Trophoblast cell (in vitro differentiated cells and primary cell): ENCODE results near the gene EFR3B.
"Not testable (repeated sequence)": the region's sequence is repeated elsewhere in the genome, so short reads cannot be mapped to it uniquely, and the experiment has no call there.

Source experiments
- DNase-seq, 2 donors: peaks; one replicate each; pipeline ENCODE4 v3.0.0-alpha.2; 2016
- H2AFZ ChIP-seq: 2 replicates; pipeline ENCODE4 v1.6.1; 2013; ENCODE audit warnings: low read length, moderate library complexity, mild to moderate bottlenecking; ENCODE audit not compliant: insufficient read depth, poor library complexity
- H2AK5ac ChIP-seq: 2 replicates; pipeline ENCODE4 v1.6.1; 2013; ENCODE audit warnings: mild to moderate bottlenecking, low read length
- H2BK120ac ChIP-seq: 2 replicates; pipeline ENCODE4 v1.6.1; 2013; ENCODE audit warnings: low read length, mild to moderate bottlenecking, moderate library complexity; ENCODE audit not compliant: insufficient read depth, poor library complexity
- H2BK12ac ChIP-seq: 2 replicates; pipeline ENCODE4 v1.6.1; 2013; ENCODE audit warnings: mild to moderate bottlenecking, low read length, moderate library complexity
- H2BK5ac ChIP-seq: 2 replicates; pipeline ENCODE4 v1.6.1; 2013; ENCODE audit warnings: low read length, low read depth, moderate library complexity, mild to moderate bottlenecking; ENCODE audit not compliant: poor library complexity
- H3K14ac ChIP-seq: 2 replicates; pipeline ENCODE4 v1.6.1; 2013; ENCODE audit warnings: mild to moderate bottlenecking, low read length
- H3K18ac ChIP-seq: 2 replicates; pipeline ENCODE4 v1.6.1; 2013; ENCODE audit warnings: mild to moderate bottlenecking, low read length
- H3K23ac ChIP-seq: 2 replicates; pipeline ENCODE4 v1.6.1; 2013; ENCODE audit warnings: low read length
- H3K27ac ChIP-seq: 2 replicates; pipeline ENCODE4 v1.5.1; 2013; ENCODE audit warnings: low read depth, mild to moderate bottlenecking, inconsistent platforms, low read length, moderate library complexity
- H3K27me3 ChIP-seq: 2 replicates; pipeline ENCODE4 v1.6.1; 2013; ENCODE audit warnings: inconsistent platforms, mild to moderate bottlenecking, low read length, moderate library complexity; ENCODE audit not compliant: insufficient read depth
- H3K36me3 ChIP-seq, 2 experiments: 1 replicate in 1 of 2; 2 replicates in 1 of 2; pipeline ENCODE4 v1.6.1; 2013; ENCODE audit warnings: low read length in 2 of 2, mild to moderate bottlenecking in 2 of 2, moderate library complexity in 1 of 2; ENCODE audit not compliant: insufficient read depth in 2 of 2, control insufficient read depth in 1 of 2
- H3K4ac ChIP-seq: 2 replicates; pipeline ENCODE4 v1.6.1; 2013; ENCODE audit warnings: low read depth, mild to moderate bottlenecking, low read length, moderate library complexity
- H3K4me1 ChIP-seq, 2 experiments: 1 replicate in 1 of 2; 2 replicates in 1 of 2; pipeline ENCODE4 v1.6.1; 2013; ENCODE audit warnings: low read length in 2 of 2, mild to moderate bottlenecking in 2 of 2, moderate library complexity in 1 of 2; ENCODE audit not compliant: insufficient read depth in 2 of 2, control insufficient read depth in 1 of 2
- H3K4me2 ChIP-seq: 2 replicates; pipeline ENCODE4 v1.6.1; 2013; ENCODE audit warnings: inconsistent platforms, mild to moderate bottlenecking, low read length, moderate library complexity
- H3K4me3 ChIP-seq: 2 replicates; pipeline ENCODE4 v1.5.1; 2013; ENCODE audit warnings: mild to moderate bottlenecking, low read depth, low read length, inconsistent platforms
- H3K79me1 ChIP-seq: one replicate; pipeline ENCODE4 v1.6.1; 2013; ENCODE audit warnings: low read length
- H3K79me2 ChIP-seq: 2 replicates; pipeline ENCODE4 v1.6.1; 2013; ENCODE audit warnings: low read length, mild to moderate bottlenecking; ENCODE audit not compliant: control insufficient read depth, insufficient read depth, poor library complexity
- H3K9ac ChIP-seq: 2 replicates; pipeline ENCODE4 v1.6.1; 2013; ENCODE audit warnings: mild to moderate bottlenecking, low read length
- H3K9me3 ChIP-seq: 2 replicates; pipeline ENCODE4 v1.6.1; 2013; ENCODE audit warnings: low read depth, mild to moderate bottlenecking, control low read depth, inconsistent platforms, low read length; ENCODE audit not compliant: insufficient read depth
- H4K12ac ChIP-seq: 2 replicates; pipeline ENCODE4 v1.6.1; 2013; ENCODE audit warnings: low read depth, mild to moderate bottlenecking, low read length, moderate library complexity
- H4K8ac ChIP-seq: 2 replicates; pipeline ENCODE4 v1.6.1; 2013; ENCODE audit warnings: low read depth, mild to moderate bottlenecking, low read length, moderate library complexity
- H4K91ac ChIP-seq: one replicate; pipeline ENCODE4 v1.6.1; 2013; ENCODE audit warnings: low read depth, mild to moderate bottlenecking, low read length, moderate library complexity
- WGBS: extraction: QIAGEN DNeasy Blood & Tissue Kit; methylation state at CpG from one replicate; pipeline ENCODE4 v1.1.7; 2013; ENCODE audit warnings: missing lambda C conversion rate; ENCODE audit not compliant: insufficient read length, insufficient coverage; ENCODE audit errors: extremely low coverage; 5-methylcytosine and 5-hydroxymethylcytosine counted together

EFR3B gene

GRCh38 chr2:25098056-25098455, 56.2 kb downstream of the EFR3B start:
- no peaks in the 10 kb centered on the region for H3K79me2 ChIP-seq
- H3K4me2 ChIP-seq: no peak overlapping the region
- peaks cover 2% of the 10 kb centered on the region for H3K79me1 ChIP-seq
- H2BK12ac ChIP-seq: no peak overlapping the region
- no peaks in the 10 kb centered on the region for H3K9me3 ChIP-seq
- H3K9ac ChIP-seq: no peak overlapping the region
- no peak overlapping the region for H2AFZ ChIP-seq
- H2AK5ac ChIP-seq: no peak overlapping the region
- H4K91ac ChIP-seq: no peak overlapping the region
- H3K4me1 ChIP-seq: peaks cover 5 to 6% of the 10 kb centered on the region in 2 experiments
- no peak overlapping the region for H3K18ac ChIP-seq
- no CpG with 5 or more reads among the region's 2 CpGs for WGBS
- DNase-seq: no peak
- no peaks in the 10 kb centered on the region for H3K36me3 ChIP-seq
- H3K4me3 ChIP-seq: no peak overlapping the region
- no peak overlapping the region for H3K4ac ChIP-seq
- H3K27me3 ChIP-seq: no peaks in the 10 kb centered on the region
- no peak overlapping the region for H3K23ac ChIP-seq
- H2BK120ac ChIP-seq: no peak overlapping the region
- H4K8ac ChIP-seq: no peak overlapping the region
- no peak overlapping the region for H3K27ac ChIP-seq
- H4K12ac ChIP-seq: no peak overlapping the region
- H3K14ac ChIP-seq: no peak overlapping the region
- H2BK5ac ChIP-seq: no peak overlapping the region

- H3K9ac ChIP-seq: no peak overlapping the region
- no CpG with 5 or more reads among the region's 6 CpGs for WGBS
- H2AK5ac ChIP-seq: no peak overlapping the region
- no peak overlapping the region for H2BK120ac ChIP-seq
- H3K79me1 ChIP-seq: peaks cover 2% of the 10 kb centered on the region
- H2BK5ac ChIP-seq: no peak overlapping the region
- no peak overlapping the region for H3K23ac ChIP-seq
- H2AFZ ChIP-seq: peak overlapping the region; percentile 66
- H3K27me3 ChIP-seq: no peaks in the 10 kb centered on the region
- H3K36me3 ChIP-seq: no peaks in the 10 kb centered on the region
- no peaks in the 10 kb centered on the region for H3K9me3 ChIP-seq
- H2BK12ac ChIP-seq: no peak overlapping the region
- no peaks in the 10 kb centered on the region for H3K79me2 ChIP-seq
- H3K4me3 ChIP-seq: no peak overlapping the region
- no peak overlapping the region for H3K14ac ChIP-seq
- no peak overlapping the region for H3K4me2 ChIP-seq
- no peak overlapping the region for H4K12ac ChIP-seq
- peaks cover 5 to 6% of the 10 kb centered on the region in 2 experiments for H3K4me1 ChIP-seq
- peak; percentile 60 to 70 for DNase-seq
- H4K91ac ChIP-seq: no peak overlapping the region
- no peak overlapping the region for H3K27ac ChIP-seq
- H3K18ac ChIP-seq: no peak overlapping the region
- H4K8ac ChIP-seq: peak overlapping the region; percentile 25
- H3K4ac ChIP-seq: no peak overlapping the region
Observed at GRCh38 chr2:25098670-25099486, 57.0 kb downstream of the EFR3B start.

GRCh38 chr2:25102352-25102751, 60.5 kb downstream of the EFR3B start:
- DNase-seq, H3K4ac ChIP-seq, H2AFZ ChIP-seq, H3K9me3 ChIP-seq, H2BK5ac ChIP-seq, H3K36me3 ChIP-seq, H3K27me3 ChIP-seq, H3K4me3 ChIP-seq, H3K14ac ChIP-seq, H3K4me1 ChIP-seq, H2BK12ac ChIP-seq, H3K79me1 ChIP-seq, H3K18ac ChIP-seq, H2AK5ac ChIP-seq, H3K23ac ChIP-seq, H2BK120ac ChIP-seq, H3K9ac ChIP-seq, H3K27ac ChIP-seq, H3K79me2 ChIP-seq, H4K12ac ChIP-seq, H4K8ac ChIP-seq, H4K91ac ChIP-seq, H3K4me2 ChIP-seq: not testable (repeated sequence)
- WGBS: no CpG with 5 or more reads among the region's 7 CpGs

GRCh38 chr2:25103287-25103871, 61.5 kb downstream of the EFR3B start:
- Histone ChIP-seq H3K4ac (no peak overlapping the region), H3K27ac (no peak overlapping the region), H3K79me1 (peaks cover 2% of the 10 kb centered on the region), H4K91ac (no peak overlapping the region), H4K8ac (no peak overlapping the region), H3K4me1 (peaks cover 4 to 5% of the 10 kb centered on the region in 2 experiments), H3K79me2 (no peaks in the 10 kb centered on the region), H3K4me3 (no peak overlapping the region), H4K12ac (no peak overlapping the region), H3K36me3 (no peaks in the 10 kb centered on the region), H2BK12ac (no peak overlapping the region), H3K23ac (no peak overlapping the region), H3K18ac (no peak overlapping the region), H3K9me3 (no peaks in the 10 kb centered on the region), H2BK120ac (no peak overlapping the region), H2AK5ac (no peak overlapping the region), H3K4me2 (no peak overlapping the region), H3K27me3 (no peaks in the 10 kb centered on the region), H3K14ac (no peak overlapping the region), H3K9ac (no peak overlapping the region), H2BK5ac (no peak overlapping the region), H2AFZ (no peak overlapping the region)
- no CpG with 5 or more reads among the region's 16 CpGs for WGBS
- DNase-seq: no peak
